ENCODE results near the gene LAMA2. TPM values are rescaled to one million over a fixed set of nuclear protein-coding genes. Genes with fewer than 3 reads are reported as not detected.

LAMA2 gene
- total RNA-seq, 1 experiment from 2014 or later = 0.02 TPM

GRCh38 chr6:129521946-129522345 is 639.0 kb downstream of the LAMA2 start:
- H3K27me3 Mint-ChIP-seq (ENCODE audit: insufficient read depth, unreplicated experiment) = no peaks in the 10 kb centered on the region
- Histone ChIP-seq H3K9me3 (no peaks in the 10 kb centered on the region), H3K36me3 (ENCODE audit: control insufficient read depth, insufficient read depth, low read length) (no peaks in the 10 kb centered on the region), H3K4me1 (peaks cover 25% of the 10 kb centered on the region), H3K27me3 (replicated peaks; ENCODE audit: control insufficient read depth, insufficient read depth, low read length) (no peaks in the 10 kb centered on the region), H3K4me3 (ENCODE audit: low read depth, low read length) (no peak overlapping the region)
- H3K4me1 Mint-ChIP-seq (ENCODE audit: low read depth, unreplicated experiment) = peaks cover 12% of the 10 kb centered on the region
- ChIA-PET POLR2A (no interaction called here), CTCF (no interaction called here)
- no peaks in the 10 kb centered on the region for H3K9me3 Mint-ChIP-seq (ENCODE audit: unreplicated experiment)
- no TSS peak for BruUV-seq (replicated peaks)
- DNase-seq = no peak
- no peak overlapping the region for H3K4me3 Mint-ChIP-seq (ENCODE audit: unreplicated experiment)
- TF ChIP-seq CTCF (IDR thresholded peaks at IDR 0.05; ENCODE audit: insufficient read depth in 1 of 2, low read depth in 1 of 2, low read length in 1 of 2, severe bottlenecking in 1 of 2, unreplicated experiment in 1 of 2) = no peak
- no peaks in the 10 kb centered on the region for H3K36me3 Mint-ChIP-seq (ENCODE audit: insufficient read depth, unreplicated experiment)
- intact Hi-C loops (cut with micrococcal nuclease; ENCODE audit: unreplicated experiment) = loop anchor here (2.0 to 5.0 kb wide), 2 partner anchors 21 to 360 kb away; no protein-coding TSS in a partner anchor
- no peak overlapping the region for H3K27ac Mint-ChIP-seq (ENCODE audit: unreplicated experiment)

GRCh38 chr6:129523816-129524215 is 640.9 kb downstream of the LAMA2 start:
- no TSS peak for BruUV-seq (replicated peaks)
- no peak for TF ChIP-seq CTCF (IDR thresholded peaks at IDR 0.05; ENCODE audit: insufficient read depth in 1 of 2, low read depth in 1 of 2, low read length in 1 of 2, severe bottlenecking in 1 of 2, unreplicated experiment in 1 of 2)
- peak overlapping the region; percentile 65 for H3K27ac Mint-ChIP-seq (ENCODE audit: unreplicated experiment)
- peaks cover 12% of the 10 kb centered on the region for H3K4me1 Mint-ChIP-seq (ENCODE audit: low read depth, unreplicated experiment)
- intact Hi-C loops (cut with micrococcal nuclease; ENCODE audit: unreplicated experiment) = loop anchor here (2.0 to 5.0 kb wide), 2 partner anchors 23 to 358 kb away; no protein-coding TSS in a partner anchor
- peak overlapping the region; percentile 59 for H3K4me3 Mint-ChIP-seq (ENCODE audit: unreplicated experiment)
- no peaks in the 10 kb centered on the region for H3K9me3 Mint-ChIP-seq (ENCODE audit: unreplicated experiment)
- Histone ChIP-seq H3K4me1 (peaks cover 25% of the 10 kb centered on the region), H3K9me3 (no peaks in the 10 kb centered on the region), H3K36me3 (ENCODE audit: control insufficient read depth, insufficient read depth, low read length) (no peaks in the 10 kb centered on the region), H3K4me3 (ENCODE audit: low read depth, low read length) (no peak overlapping the region), H3K27me3 (replicated peaks; ENCODE audit: control insufficient read depth, insufficient read depth, low read length) (no peaks in the 10 kb centered on the region)
- peak in 1 of 2 experiments; percentile 27 for DNase-seq
- ChIA-PET CTCF (no interaction called here), POLR2A (no interaction called here)
- H3K36me3 Mint-ChIP-seq (ENCODE audit: insufficient read depth, unreplicated experiment) = no peaks in the 10 kb centered on the region
- no peaks in the 10 kb centered on the region for H3K27me3 Mint-ChIP-seq (ENCODE audit: insufficient read depth, unreplicated experiment)

- no peak overlapping the region for H3K4me3 ChIP-seq (ENCODE audit: low read depth, low read length)
- no peaks in the 10 kb centered on the region for H3K36me3 ChIP-seq (ENCODE audit: control insufficient read depth, insufficient read depth, low read length)
- Mint-ChIP-seq H3K36me3 (ENCODE audit: insufficient read depth, unreplicated experiment) (no peaks in the 10 kb centered on the region), H3K4me1 (ENCODE audit: low read depth, unreplicated experiment) (peaks cover 12% of the 10 kb centered on the region), H3K4me3 (ENCODE audit: unreplicated experiment) (no peak overlapping the region), H3K27ac (ENCODE audit: unreplicated experiment) (no peak overlapping the region), H3K27me3 (ENCODE audit: insufficient read depth, unreplicated experiment) (no peaks in the 10 kb centered on the region), H3K9me3 (ENCODE audit: unreplicated experiment) (no peaks in the 10 kb centered on the region)
- H3K9me3 ChIP-seq = no peaks in the 10 kb centered on the region
- CTCF ChIA-PET = no interaction called here
- no peak for TF ChIP-seq CTCF (IDR thresholded peaks at IDR 0.05; ENCODE audit: insufficient read depth in 1 of 2, low read depth in 1 of 2, low read length in 1 of 2, severe bottlenecking in 1 of 2, unreplicated experiment in 1 of 2)
- POLR2A ChIA-PET = no interaction called here
- H3K4me1 ChIP-seq = peaks cover 25% of the 10 kb centered on the region
- no peaks in the 10 kb centered on the region for H3K27me3 ChIP-seq (replicated peaks; ENCODE audit: control insufficient read depth, insufficient read depth, low read length)
- intact Hi-C loops (cut with micrococcal nuclease; ENCODE audit: unreplicated experiment) = no loop called here
- no TSS peak for BruUV-seq (replicated peaks)
- no peak for DNase-seq
Observed at GRCh38 chr6:129525055-129525454, 642.1 kb downstream of the LAMA2 start.
